Kidney (tissue), 14 donors: ENCODE measurements around the gene ECE2. TPM values are rescaled to one million over a fixed set of nuclear protein-coding genes. Genes with fewer than 3 reads are reported as not detected.
A peak's percentile ranks its signal among the peaks of the same experiment; 100 is the strongest.

Experiments
- DNase-seq, 5 donors: peaks; one replicate each; pipeline ENCODE4 v3.0.0-alpha.2; 2013 to 2020
- FAIRE-seq: peaks from 2 replicates; lab custom pipeline; 2012; peaks lifted over from hg19 to GRCh38; lab: Jason Lieb, UNC
- H3K27ac ChIP-seq, 2 donors: one replicate each; pipeline ENCODE4 v1.7.0; 2013; ENCODE audit warnings: low read depth in 2 of 2, low read length in 2 of 2, inconsistent platforms in 1 of 2
- H3K27me3 ChIP-seq: one replicate; pipeline ENCODE4 v1.7.1; 2013; ENCODE audit warnings: low read length, inconsistent platforms; ENCODE audit not compliant: control insufficient read depth, insufficient read depth
- H3K36me3 ChIP-seq, 3 donors: one replicate each; pipeline versions ENCODE4 v1.7.0 to v1.7.1; 2013; ENCODE audit warnings: low read length in 3 of 3, control low read depth in 1 of 3, inconsistent platforms in 1 of 3; ENCODE audit not compliant: insufficient read depth in 3 of 3, control insufficient read depth in 2 of 3
- H3K4me1 ChIP-seq, 3 donors: one replicate each; pipeline versions ENCODE4 v1.7.0 to v1.7.1; 2013; ENCODE audit warnings: low read length in 3 of 3, inconsistent platforms in 1 of 3, low read depth in 1 of 3; ENCODE audit not compliant: control insufficient read depth in 2 of 3, insufficient read depth in 2 of 3
- H3K4me3 ChIP-seq, 3 donors: one replicate each; pipeline versions ENCODE4 v1.7.0 to v1.8.1; 2013; ENCODE audit warnings: low read length in 3 of 3, control low read depth in 1 of 3, inconsistent platforms in 1 of 3
- H3K9ac ChIP-seq, 3 donors: one replicate each; pipeline versions ENCODE4 v1.7.0 to v1.7.1; 2013; ENCODE audit warnings: low read length in 3 of 3, control low read depth in 1 of 3, inconsistent platforms in 1 of 3
- H3K9me3 ChIP-seq, 3 donors: one replicate each; pipeline versions ENCODE4 v1.7.0 to v1.7.1; 2013; ENCODE audit warnings: low read length in 3 of 3, control low read depth in 1 of 3, inconsistent platforms in 1 of 3; ENCODE audit not compliant: control insufficient read depth in 2 of 3, insufficient read depth in 1 of 3
- CTCF ChIP-seq: IDR thresholded peaks from 3 replicates; pipeline ENCODE4 v1.5.1; 2012; ENCODE audit warnings: mild to moderate bottlenecking, moderate library complexity, borderline replicate concordance; ENCODE audit not compliant: insufficient read depth; ENCODE audit errors: extremely low read depth
- intact Hi-C: fragments of 100-400 bp; cut with DNase I; formaldehyde crosslinking; loops from one replicate; pipeline ENCODE4 v1.11.1; 2022
- polyA plus RNA-seq: library from polyadenylated mRNA; stranded (reverse); fragments of 350-450 nt; fragmentation: Illumina TruSeq; extraction: RNeasy Lipid Tissue Mini Kit (QIAGEN cat#74804); gene quantifications from one replicate; pipeline ENCODE4 v1.2.3, GENCODE V29; 2014; ENCODE audit warnings: low read depth, low replicate concordance; ENCODE audit not compliant: insufficient read depth
- total RNA-seq: library from RNA; stranded (reverse); fragmentation: NEBNext Ultra II Directional; extraction: Animal tissue kit (Norgen Biotek cat#: 25700); gene quantifications from one replicate; pipeline ENCODE4 v1.2.1, GENCODE V29; 2021
- donor health status: control.
- donor health status: control.
- donor health status: control.
- donor health status: control.
- donor health status: control.
- donor health status: DM: yes; HTN: yes; CAD: no.
- donor health status: Normal renal cell carcinoma (clear cell type).

The ECE2 gene
- total and polyA plus RNA-seq, 2 donors from 2014 or later, result not detected

- intact Hi-C loops, result no loop called here
- no peak for TF ChIP-seq CTCF
- peaks cover 0 to 10% (median 5%) of the 10 kb centered on the region in 3 donors for H3K36me3 ChIP-seq
- H3K4me3 ChIP-seq, result peak overlapping the region; percentile 79 to 90 (median 85)
- H3K27me3 ChIP-seq, result no peaks in the 10 kb centered on the region
- peak overlapping the region; percentile 90 to 94 for H3K27ac ChIP-seq
- peaks cover 0 to 30% (median 24%) of the 10 kb centered on the region in 3 donors for H3K4me1 ChIP-seq
- no peaks in the 10 kb centered on the region for H3K9me3 ChIP-seq
- DNase-seq, result peak; percentile 65 to 96 (median 80)
- FAIRE-seq, result no peak
- peak overlapping the region; percentile 61 to 87 (median 85) for H3K9ac ChIP-seq
Measured at GRCh38 chr3:184314700-184315542, 39.1 kb downstream of the ECE2 start.

GRCh38 chr3:184315543-184315867 is 39.7 kb downstream of the ECE2 start:
- Histone ChIP-seq H3K27ac (peak overlapping the region; percentile 90 to 94), H3K27me3 (no peaks in the 10 kb centered on the region), H3K9ac (peak overlapping the region; percentile 61 to 87 (median 85)), H3K4me1 (peaks cover 0 to 34% (median 24%) of the 10 kb centered on the region in 3 donors), H3K9me3 (no peaks in the 10 kb centered on the region), H3K4me3 (peak overlapping the region; percentile 76 to 90 (median 79)), H3K36me3 (peaks cover 0 to 12% (median 6%) of the 10 kb centered on the region in 3 donors)
- FAIRE-seq (no peak), DNase-seq (peak in 1 of 5 donors; percentile 24)
- intact Hi-C loops, result no loop called here
- no peak for TF ChIP-seq CTCF

GRCh38 chr3:184315871-184316661 is 40.2 kb downstream of the ECE2 start:
- Histone ChIP-seq H3K9ac (peak overlapping the region in 2 of 3 donors; percentile 54 to 87), H3K4me3 (peak overlapping the region; percentile 21 to 90 (median 79)), H3K27me3 (no peaks in the 10 kb centered on the region), H3K36me3 (peaks cover 0 to 18% (median 12%) of the 10 kb centered on the region in 3 donors), H3K9me3 (no peaks in the 10 kb centered on the region), H3K4me1 (peaks cover 0 to 34% (median 24%) of the 10 kb centered on the region in 3 donors), H3K27ac (peak overlapping the region; percentile 90 to 94)
- DNase-seq (peak in 1 of 5 donors; percentile 71), FAIRE-seq (no peak)
- intact Hi-C loops, result no loop called here
- no peak for TF ChIP-seq CTCF
